Measurements from ENCODE around the gene CNTN4.

CNTN4 gene

GRCh38 chr3:2655229-2655701, 556.6 kb downstream of the CNTN4 start:
- TF ChIP-seq EZH2phosphoT487 (IDR thresholded peaks at IDR 0.05; ENCODE audit: low read length) (no peak), EZH2 (optimal IDR thresholded peaks at IDR 0.05; ENCODE audit: low read depth, low read length) (no peak), CTCF (IDR thresholded peaks at IDR 0.05; ENCODE audit: low read length) (no peak)
- no peak for DNase-seq
- no peak overlapping the region for H3K4me2 ChIP-seq (ENCODE audit: low read depth, low read length)

GRCh38 chr3:2656806-2657777, 558.4 kb downstream of the CNTN4 start:
- no peaks in the 10 kb centered on the region for H3K4me1 ChIP-seq (ENCODE audit: low read length)
- H2AFZ ChIP-seq (ENCODE audit: low read length), result no peak overlapping the region

More at GRCh38 chr3:2655229-2655701, 556.6 kb downstream of the CNTN4 start:
- Histone ChIP-seq H3K9me2 (replicated peaks; ENCODE audit: insufficient read depth, low read length) (no peaks in the 10 kb centered on the region), H3K27ac (ENCODE audit: low read length) (no peak overlapping the region), H3K79me2 (ENCODE audit: low read length) (no peaks in the 10 kb centered on the region), H3F3A (ENCODE audit: insufficient read depth, low read length) (no peaks in the 10 kb centered on the region), H3K9me3 (replicated peaks; ENCODE audit: insufficient read depth, low read length) (no peaks in the 10 kb centered on the region), H3K36me3 (replicated peaks; ENCODE audit: insufficient read depth, low read length) (no peaks in the 10 kb centered on the region), H3K4me1 (ENCODE audit: low read length) (no peaks in the 10 kb centered on the region), H4K20me1 (ENCODE audit: insufficient read depth, low read length) (no peaks in the 10 kb centered on the region), H3K4me3 (ENCODE audit: low read length) (no peak overlapping the region), H2AFZ (ENCODE audit: low read length) (no peak overlapping the region), H3K27me3 (replicated peaks; ENCODE audit: insufficient read depth, low read length) (no peaks in the 10 kb centered on the region), H3K9ac (ENCODE audit: low read length) (no peak overlapping the region)

GRCh38 chr3:2657971-2658370, 559.3 kb downstream of the CNTN4 start:
- Histone ChIP-seq H3K4me1 (ENCODE audit: low read length) (no peaks in the 10 kb centered on the region), H3K9me3 (replicated peaks; ENCODE audit: insufficient read depth, low read length) (no peaks in the 10 kb centered on the region), H4K20me1 (ENCODE audit: insufficient read depth, low read length) (no peaks in the 10 kb centered on the region), H3K4me3 (ENCODE audit: low read length) (no peak overlapping the region), H3K79me2 (ENCODE audit: low read length) (no peaks in the 10 kb centered on the region), H3K27ac (ENCODE audit: low read length) (no peak overlapping the region), H3K9ac (ENCODE audit: low read length) (no peak overlapping the region), H3K27me3 (replicated peaks; ENCODE audit: insufficient read depth, low read length) (no peaks in the 10 kb centered on the region), H3F3A (ENCODE audit: insufficient read depth, low read length) (no peaks in the 10 kb centered on the region), H2AFZ (ENCODE audit: low read length) (no peak overlapping the region), H3K4me2 (ENCODE audit: low read depth, low read length) (no peak overlapping the region), H3K9me2 (replicated peaks; ENCODE audit: insufficient read depth, low read length) (no peaks in the 10 kb centered on the region), H3K36me3 (replicated peaks; ENCODE audit: insufficient read depth, low read length) (no peaks in the 10 kb centered on the region)
- TF ChIP-seq EZH2phosphoT487 (IDR thresholded peaks at IDR 0.05; ENCODE audit: low read length), result no peak
- TF ChIP-seq EZH2 (optimal IDR thresholded peaks at IDR 0.05; ENCODE audit: low read depth, low read length), result no peak
- no peak for TF ChIP-seq CTCF (IDR thresholded peaks at IDR 0.05; ENCODE audit: low read length)
- DNase-seq, result no peak

More at GRCh38 chr3:2656806-2657777, 558.4 kb downstream of the CNTN4 start:
- no peak overlapping the region for H3K4me3 ChIP-seq (ENCODE audit: low read length)
- TF ChIP-seq EZH2phosphoT487 (IDR thresholded peaks at IDR 0.05; ENCODE audit: low read length) (no peak), EZH2 (optimal IDR thresholded peaks at IDR 0.05; ENCODE audit: low read depth, low read length) (no peak), CTCF (IDR thresholded peaks at IDR 0.05; ENCODE audit: low read length) (no peak)
- DNase-seq, result no peak
- H3K9me2 ChIP-seq (replicated peaks; ENCODE audit: insufficient read depth, low read length), result no peaks in the 10 kb centered on the region
- no peaks in the 10 kb centered on the region for H3K36me3 ChIP-seq (replicated peaks; ENCODE audit: insufficient read depth, low read length)
- no peaks in the 10 kb centered on the region for H3K27me3 ChIP-seq (replicated peaks; ENCODE audit: insufficient read depth, low read length)
- H4K20me1 ChIP-seq (ENCODE audit: insufficient read depth, low read length), result no peaks in the 10 kb centered on the region
- no peak overlapping the region for H3K9ac ChIP-seq (ENCODE audit: low read length)
- no peaks in the 10 kb centered on the region for H3K79me2 ChIP-seq (ENCODE audit: low read length)
- H3K27ac ChIP-seq (ENCODE audit: low read length), result no peak overlapping the region
- no peaks in the 10 kb centered on the region for H3F3A ChIP-seq (ENCODE audit: insufficient read depth, low read length)
- no peaks in the 10 kb centered on the region for H3K9me3 ChIP-seq (replicated peaks; ENCODE audit: insufficient read depth, low read length)
- H3K4me2 ChIP-seq (ENCODE audit: low read depth, low read length), result no peak overlapping the region
